HS-5 (cell line): ENCODE data around the gene DLEC1.

ENCODE experiments used
- DNase-seq: peaks from one replicate; pipeline ENCODE4 v3.0.0-alpha.2; 2012; ENCODE audit warnings: low read depth

Gene DLEC1

GRCh38 chr3:38001456-38002081 lies 37.4 kb upstream of the DLEC1 start:
- no peak for DNase-seq

DNA sequence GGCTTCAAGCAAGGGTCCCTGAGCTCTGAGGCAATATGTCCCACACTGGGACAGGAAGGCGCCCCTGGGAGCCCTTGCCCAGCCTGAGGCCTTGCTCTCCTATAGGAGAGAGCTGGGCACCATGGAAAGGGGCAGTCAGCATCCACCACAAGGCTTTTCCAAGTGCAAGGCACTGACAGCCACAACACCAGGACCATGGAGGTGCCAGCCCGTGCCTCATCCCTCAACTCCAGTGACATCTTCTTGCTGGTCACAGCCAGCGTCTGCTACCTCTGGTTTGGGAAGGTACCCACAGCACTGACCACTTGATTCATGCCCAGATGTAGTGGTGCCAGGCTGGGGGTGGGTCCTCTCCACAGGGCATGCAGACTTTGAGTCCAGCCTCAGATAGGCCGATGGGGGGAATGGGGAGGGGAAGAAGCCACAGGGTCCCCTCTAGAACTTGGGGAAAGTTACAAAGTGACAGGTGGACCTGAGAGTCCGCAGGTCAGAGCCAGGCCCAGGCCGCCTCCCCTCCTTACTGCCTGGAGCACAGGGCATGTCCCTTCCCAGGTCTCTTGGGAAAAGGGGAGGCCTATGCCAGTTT lies 36.6 kb upstream of the DLEC1 start:
- no peak for DNase-seq

GRCh38 chr3:38002940-38003339 lies 36.1 kb upstream of the DLEC1 start:
- DNase-seq, result no peak

DNA sequence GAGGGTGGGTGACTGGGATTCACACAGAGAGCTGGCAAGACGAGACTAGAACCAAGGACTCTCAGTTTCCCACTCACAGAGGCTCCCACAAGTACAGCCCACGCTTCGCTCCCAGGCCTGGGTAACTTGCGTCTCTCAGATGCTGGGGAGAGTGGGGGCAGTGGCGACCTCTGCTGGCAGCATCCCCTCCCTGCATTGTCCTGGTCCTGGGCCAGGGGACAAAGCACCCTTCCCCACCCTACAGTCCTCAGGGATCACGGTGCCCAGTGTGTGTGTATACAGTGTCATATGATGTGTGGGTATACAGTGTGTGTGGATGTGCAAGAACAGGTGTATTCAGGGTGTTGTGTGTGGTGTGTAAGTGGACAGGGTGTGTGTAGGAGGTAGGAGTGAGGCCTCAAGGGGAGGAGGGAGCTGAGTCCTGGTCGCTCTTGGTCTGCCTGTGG lies 35.6 kb upstream of the DLEC1 start:
- no peak for DNase-seq

GRCh38 chr3:38003817-38004414 lies 35.1 kb upstream of the DLEC1 start:
- DNase-seq, result no peak

DNA sequence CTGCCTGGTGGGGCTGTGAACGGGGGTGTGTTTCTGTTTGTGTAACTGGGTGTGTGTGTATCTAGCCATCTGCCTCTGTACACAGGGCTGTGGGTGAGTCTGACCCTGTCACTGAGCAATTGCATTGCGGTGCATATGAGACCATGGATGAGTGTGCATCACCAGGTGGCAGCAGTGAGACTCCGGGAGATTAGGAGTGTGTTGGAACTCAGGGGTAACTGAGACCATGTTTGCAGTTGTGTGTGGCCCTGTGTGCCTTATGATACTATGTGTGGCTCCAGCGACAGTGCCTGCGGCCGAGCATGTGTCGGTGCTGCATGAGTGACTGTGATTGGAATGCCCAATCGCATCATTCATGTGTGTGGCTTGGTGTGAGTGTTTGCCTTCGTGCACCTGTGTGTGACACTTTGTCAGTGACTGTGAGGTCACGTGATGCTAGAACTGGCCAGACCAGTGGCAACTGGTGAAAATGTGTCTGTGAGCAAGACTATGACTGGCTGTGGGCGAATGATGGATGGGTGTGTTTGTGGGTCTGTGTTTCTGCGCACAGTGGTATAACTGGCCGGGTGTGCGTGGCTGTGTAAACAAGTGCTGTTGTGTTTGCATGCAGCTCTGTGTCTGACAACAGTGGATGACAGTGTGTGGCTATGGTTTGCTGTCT lies 34.5 kb upstream of the DLEC1 start:
- DNase-seq, result peak; percentile 18

GRCh38 chr3:38005076-38006020 lies 33.7 kb upstream of the DLEC1 start:
- no peak for DNase-seq

GRCh38 chr3:38006031-38006430 lies 33.0 kb upstream of the DLEC1 start:
- DNase-seq, result no peak

DNA sequence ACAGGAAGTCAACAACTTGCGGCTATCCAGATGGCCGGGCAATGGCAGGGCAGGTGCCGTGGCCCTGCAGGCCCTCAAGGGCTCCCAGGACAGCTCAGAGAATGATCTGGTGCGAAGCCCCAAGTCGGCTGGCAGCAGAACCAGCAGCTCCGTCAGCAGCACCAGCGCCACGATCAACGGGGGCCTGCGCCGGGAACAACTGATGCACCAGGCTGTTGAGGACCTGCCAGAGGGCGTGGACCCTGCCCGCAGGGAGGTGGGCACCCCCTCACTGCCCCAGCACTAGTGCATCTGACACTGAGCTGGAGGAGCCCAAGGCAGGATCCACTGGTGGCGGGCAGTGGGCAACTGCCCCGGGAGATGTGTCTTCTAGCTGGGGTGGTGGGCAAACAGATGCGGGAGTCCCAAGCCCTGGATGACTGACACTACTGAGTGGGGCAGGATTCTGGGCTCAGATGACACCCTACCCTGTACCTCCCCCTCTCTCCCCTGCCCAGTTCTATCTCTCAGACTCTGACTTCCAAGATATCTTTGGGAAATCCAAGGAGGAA lies 32.5 kb upstream of the DLEC1 start:
- no peak for DNase-seq

DNA sequence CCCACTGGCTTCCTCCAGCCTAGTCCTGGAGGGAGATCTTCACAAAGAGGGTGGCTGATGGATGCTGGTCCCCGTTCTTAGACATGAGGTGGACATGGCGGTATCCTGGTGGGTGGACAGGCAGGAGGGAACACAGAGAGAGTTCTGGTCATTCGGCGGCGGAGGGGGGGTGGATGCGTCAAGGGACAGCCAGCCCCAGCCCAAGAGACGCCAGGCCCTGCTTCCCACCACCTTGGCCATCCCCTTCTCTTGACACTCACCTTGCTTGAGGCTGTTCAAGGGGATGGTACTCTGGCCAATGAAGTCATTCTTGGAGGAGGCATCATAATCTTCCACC lies 31.3 kb upstream of the DLEC1 start:
- DNase-seq, result no peak

DNA sequence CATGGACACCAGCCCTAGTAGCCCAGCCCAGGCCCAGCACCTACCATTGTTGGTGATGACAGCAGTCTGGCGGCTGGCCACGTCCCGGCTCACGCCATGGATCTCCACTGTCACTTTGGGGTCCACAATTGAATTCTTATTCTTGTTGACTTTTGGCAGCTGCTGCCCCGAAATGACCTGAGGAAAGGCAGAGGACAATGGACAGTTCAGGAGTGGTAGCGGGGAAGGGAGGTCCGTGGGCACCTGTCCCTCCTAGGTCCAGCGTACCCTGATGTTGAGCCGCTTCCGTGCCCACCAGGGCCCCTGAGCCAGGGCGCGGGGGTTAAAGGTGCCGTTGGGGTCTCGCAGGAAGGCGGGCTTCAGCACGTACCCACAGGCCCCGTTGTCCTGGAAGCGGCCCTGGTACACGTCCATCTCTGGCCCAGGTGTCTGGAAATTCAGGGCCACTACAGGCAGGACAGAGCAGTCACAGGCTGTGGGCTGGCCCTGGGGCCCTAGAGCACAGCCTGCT lies 30.8 kb upstream of the DLEC1 start:
- no peak for DNase-seq

DNA sequence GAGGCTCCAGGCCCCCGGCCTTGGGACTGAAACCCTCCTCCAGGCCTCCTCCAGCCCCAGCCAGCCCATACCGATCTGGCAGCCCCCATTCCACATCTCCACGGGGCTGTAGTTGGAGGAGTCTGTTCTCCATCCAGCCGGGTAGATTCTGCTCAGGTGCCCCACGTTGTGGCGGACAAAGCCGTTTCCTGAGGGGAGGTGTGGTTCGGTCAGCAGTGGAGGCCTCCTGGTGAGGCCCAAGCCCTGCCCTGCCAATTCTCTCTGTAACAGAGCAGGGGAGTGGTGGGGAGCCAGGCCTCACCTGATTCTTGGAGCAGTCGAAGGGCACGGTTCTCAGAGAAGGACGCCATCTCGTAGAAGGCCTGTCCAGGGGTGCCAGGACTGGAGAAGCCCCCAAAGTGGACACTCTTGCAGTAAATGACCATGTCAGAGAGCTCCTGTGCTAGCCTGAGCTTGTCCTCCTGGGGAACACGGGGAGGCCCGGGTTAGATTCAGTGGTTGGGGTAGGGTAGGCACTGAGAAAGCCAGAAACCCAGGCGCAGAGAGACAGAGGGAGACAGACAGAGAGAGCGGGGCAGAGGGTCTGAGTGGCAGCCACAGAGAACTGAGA lies 29.9 kb upstream of the DLEC1 start:
- no peak for DNase-seq

- DNase-seq, result no peak
Observed at GRCh38 chr3:38009807-38010591, 29.0 kb upstream of the DLEC1 start.

GRCh38 chr3:38011111-38011510 lies 27.9 kb upstream of the DLEC1 start:
- DNase-seq, result no peak

- no peak for DNase-seq
Observed at GRCh38 chr3:38015485-38015884, 23.5 kb upstream of the DLEC1 start.

DNA sequence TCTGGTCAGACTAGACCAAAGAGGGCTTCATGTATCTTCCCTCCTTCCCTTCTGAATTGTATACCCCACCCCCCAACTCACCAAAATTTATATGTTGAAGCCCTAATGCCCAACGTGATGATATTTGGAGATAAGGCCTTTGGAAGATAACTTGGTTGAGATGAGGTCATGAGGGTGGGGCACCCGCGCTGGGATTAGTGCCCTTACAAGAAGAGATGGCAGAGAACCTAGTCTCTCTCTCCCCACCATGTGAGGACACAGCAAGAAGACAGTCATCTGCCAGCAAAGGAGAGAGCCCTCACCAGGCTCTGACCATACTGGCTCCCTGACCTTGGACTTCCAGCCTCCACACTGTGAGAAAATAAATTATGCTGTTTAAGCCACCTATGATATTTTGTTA lies 23.0 kb upstream of the DLEC1 start:
- DNase-seq, result no peak

DNA sequence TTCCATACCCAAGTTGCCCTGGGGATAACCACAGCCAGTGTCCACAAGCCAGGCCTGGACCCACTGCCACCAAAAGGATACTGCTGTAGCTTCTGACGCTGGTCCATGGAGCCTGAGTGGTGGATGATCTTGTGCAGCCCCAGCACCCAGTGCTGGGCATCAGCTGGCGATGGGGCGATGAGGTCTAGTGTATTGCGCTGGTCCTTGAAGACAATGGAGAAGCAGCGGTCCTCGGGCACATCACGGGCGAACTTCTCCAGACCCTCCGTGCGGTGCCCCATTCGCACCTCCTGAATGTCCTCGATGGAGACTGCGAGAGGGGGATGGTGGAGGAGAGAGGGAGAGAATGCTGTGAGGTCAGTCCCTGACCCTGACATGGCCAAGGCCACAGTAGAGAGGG lies 22.6 kb upstream of the DLEC1 start:
- no peak for DNase-seq

DNA sequence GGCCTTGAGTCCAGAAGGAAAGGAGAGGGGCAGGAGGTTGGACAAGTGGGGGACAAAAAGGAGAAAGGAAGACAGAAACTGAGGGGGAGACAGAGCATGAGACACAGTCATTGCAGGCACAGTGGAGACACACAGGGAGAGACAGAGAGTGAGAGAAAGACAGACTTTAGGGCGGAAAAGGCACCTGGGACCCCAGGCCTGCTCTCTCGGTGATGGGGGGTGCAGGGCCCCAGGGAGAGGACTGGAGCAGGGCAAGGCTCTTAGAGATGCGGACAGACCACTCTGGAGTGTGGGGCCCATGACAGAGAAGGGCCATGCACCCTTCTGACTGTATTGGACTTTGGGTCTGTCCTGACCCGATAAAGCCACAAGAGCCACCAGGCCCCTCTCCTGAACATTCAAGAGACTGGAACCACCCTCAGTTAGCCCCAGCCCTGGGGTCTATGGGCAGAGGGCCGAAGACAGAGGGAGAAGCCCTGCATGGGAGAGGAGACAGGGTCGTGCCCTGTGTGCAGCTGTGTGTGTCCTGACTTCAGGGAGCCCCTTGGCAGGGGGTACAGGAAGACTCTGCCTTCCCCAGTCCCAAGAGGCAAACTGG lies 22.1 kb upstream of the DLEC1 start:
- DNase-seq, result no peak

GRCh38 chr3:38017445-38018295 lies 21.3 kb upstream of the DLEC1 start:
- DNase-seq, result no peak
